ENCODE data around the gene MFAP3L.
"Not testable (repeated sequence)": the region's sequence is repeated elsewhere in the genome, so short reads cannot be mapped to it uniquely, and the experiment has no call there.

The MFAP3L gene

GRCh38 chr4:170026253-170027021, at the start of gene MFAP3L:
TSS of gene MFAP3L (minus strand) at chr4:170026395. CDS start at chr4:170005877, 20,518 bp downstream.
- peak; percentile 55 for DNase-seq

GRCh38 chr4:170071196-170071595, 45.0 kb upstream of the MFAP3L start:
- no peak for DNase-seq

GRCh38 chr4:170068438-170069128, 42.4 kb upstream of the MFAP3L start:
- no peak for DNase-seq

GRCh38 chr4:170059421-170059820, 33.2 kb upstream of the MFAP3L start:
- DNase-seq: no peak

GRCh38 chr4:170058826-170059225, 32.6 kb upstream of the MFAP3L start:
- no peak for DNase-seq

- DNase-seq: no peak
Measured at GRCh38 chr4:170057866-170058265, 31.7 kb upstream of the MFAP3L start.

GRCh38 chr4:170052919-170053318, 26.7 kb upstream of the MFAP3L start:
- DNase-seq: no peak

- DNase-seq: no peak
Measured at GRCh38 chr4:170051402-170051801, 25.2 kb upstream of the MFAP3L start.

- no peak for DNase-seq
Measured at GRCh38 chr4:170049766-170050165, 23.6 kb upstream of the MFAP3L start.

GRCh38 chr4:170047771-170048354, 21.7 kb upstream of the MFAP3L start:
- peak; percentile 17 for DNase-seq

GRCh38 chr4:170046156-170046555, 20.0 kb upstream of the MFAP3L start:
- not testable (repeated sequence) for DNase-seq

GRCh38 chr4:170040031-170040680, 14.0 kb upstream of the MFAP3L start:
- DNase-seq: no peak

- no peak for DNase-seq
Measured at GRCh38 chr4:170038769-170039168, 12.6 kb upstream of the MFAP3L start.

GRCh38 chr4:170038232-170038631, 12.0 kb upstream of the MFAP3L start:
- DNase-seq: no peak

GRCh38 chr4:170037481-170037880, 11.3 kb upstream of the MFAP3L start:
- no peak for DNase-seq

- no peak for DNase-seq
Measured at GRCh38 chr4:170035845-170036244, 9.7 kb upstream of the MFAP3L start.

- no peak for DNase-seq
Measured at GRCh38 chr4:170035231-170035630, 9.0 kb upstream of the MFAP3L start.

- DNase-seq: no peak
Measured at GRCh38 chr4:170033999-170034398, 7.8 kb upstream of the MFAP3L start.

- no peak for DNase-seq
Measured at GRCh38 chr4:170030121-170030520, 3.9 kb upstream of the MFAP3L start.

GRCh38 chr4:170027181-170027829, 1.1 kb upstream of the MFAP3L start:
- DNase-seq: peak; percentile 81

GRCh38 chr4:170025523-170026252, 507 bp downstream of the MFAP3L start:
- no peak for DNase-seq

GRCh38 chr4:170022211-170022610, 4.0 kb downstream of the MFAP3L start:
- no peak for DNase-seq
